Measurements from ENCODE around the gene CD4. TPM values are rescaled to one million over a fixed set of nuclear protein-coding genes. Genes with fewer than 3 reads are reported as not detected.
"Not testable (repeated sequence)": the region's sequence is repeated elsewhere in the genome, so short reads cannot be mapped to it uniquely, and the experiment has no call there.

Gene CD4
- total RNA-seq (2014; rRNA removed; shearing (Covaris generic)), result 0.34 and 1.3 TPM in 2 replicates

DNA sequence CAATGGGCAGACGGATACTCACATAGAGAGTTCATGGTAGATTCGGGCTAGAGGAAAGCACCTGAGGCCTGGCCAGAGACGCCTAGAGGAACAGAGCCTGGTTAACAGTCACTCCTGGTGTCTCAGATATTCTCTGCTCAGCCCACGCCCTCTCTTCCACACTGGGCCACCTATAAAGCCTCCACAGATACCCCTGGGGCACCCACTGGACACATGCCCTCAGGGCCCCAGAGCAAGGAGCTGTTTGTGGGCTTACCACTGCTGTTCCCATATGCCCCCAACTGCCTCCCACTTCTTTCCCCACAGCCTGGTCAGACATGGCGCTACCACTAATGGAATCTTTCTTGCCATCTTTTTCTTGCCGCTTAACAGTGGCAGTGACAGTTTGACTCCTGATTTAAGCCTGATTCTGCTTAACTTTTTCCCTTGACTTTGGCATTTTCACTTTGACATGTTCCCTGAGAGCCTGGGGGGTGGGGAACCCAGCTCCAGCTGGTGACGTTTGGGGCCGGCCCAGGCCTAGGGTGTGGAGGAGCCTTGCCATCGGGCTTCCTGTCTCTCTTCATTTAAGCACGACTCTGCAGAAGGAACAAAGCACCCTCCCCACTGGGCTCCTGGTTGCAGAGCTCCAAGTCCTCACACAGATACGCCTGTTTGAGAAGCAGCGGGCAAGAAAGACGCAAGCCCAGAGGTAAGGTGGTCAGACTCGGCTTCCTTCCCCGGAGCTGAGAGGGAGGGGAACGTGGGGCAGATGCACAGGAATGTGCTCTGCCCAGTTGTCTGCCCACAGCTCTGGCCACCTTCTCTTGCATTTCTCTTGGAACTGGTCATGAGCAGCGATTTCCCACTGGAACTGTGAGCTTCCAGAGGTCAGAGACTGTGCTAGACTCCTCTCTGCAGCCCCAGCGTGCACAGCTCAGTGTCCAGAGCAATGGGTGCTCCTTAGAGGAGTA lies at the start of gene CD4:
Gene CD4 (plus strand): TSS at position 557 of the 953 bp plus-strand sequence. CDS start 10,611 bp downstream, outside the sequence.
- no peak for DNase-seq (ENCODE audit: low spot score)
- in situ Hi-C loops (cut with HindIII; ENCODE audit: low sequenced_read_pairs), result no loop called here

DNA sequence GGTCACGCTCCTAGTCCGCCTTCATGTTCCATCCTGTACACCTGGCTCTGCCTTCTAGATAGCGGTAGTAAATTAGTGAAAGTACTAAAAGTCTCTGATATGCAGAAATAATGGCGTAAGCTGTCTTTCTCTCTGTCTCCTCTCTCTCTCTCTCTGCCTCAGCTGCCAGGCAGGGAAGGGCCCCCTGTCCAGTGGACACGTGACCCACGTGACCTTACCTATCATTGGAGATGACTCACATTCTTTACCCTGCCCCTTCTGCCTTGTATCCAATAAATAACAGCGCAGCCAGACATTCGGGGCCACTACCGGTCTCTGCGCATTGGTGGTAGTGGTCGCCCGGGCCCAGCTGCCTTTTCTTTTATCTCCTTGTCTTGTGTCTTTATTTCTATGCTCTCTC lies 47.2 kb upstream of the CD4 start:
- in situ Hi-C loops (cut with HindIII; ENCODE audit: low sequenced_read_pairs); DNase-seq (ENCODE audit: low spot score): not testable (repeated sequence)

DNA sequence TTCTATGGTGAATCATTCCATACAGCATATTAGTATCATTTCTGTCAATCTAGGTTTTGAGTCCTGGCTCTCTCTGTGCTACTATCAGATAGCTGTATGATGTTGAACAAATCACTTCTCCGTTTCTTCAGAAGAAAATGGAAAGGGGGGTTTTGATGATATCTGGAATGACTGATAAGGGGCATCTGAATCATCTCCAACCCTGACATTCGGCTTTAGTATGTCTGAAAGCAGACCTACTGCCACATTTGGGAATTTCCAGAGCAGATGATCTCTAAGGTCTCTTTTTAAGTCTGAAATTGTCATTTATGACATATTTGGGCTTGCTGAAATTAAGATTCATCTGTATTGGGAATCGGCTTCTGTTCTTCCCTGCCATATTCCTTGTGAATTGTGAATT lies 46.5 kb upstream of the CD4 start:
- DNase-seq (ENCODE audit: low spot score), result no peak
- in situ Hi-C loops (cut with HindIII; ENCODE audit: low sequenced_read_pairs), result no loop called here

DNA sequence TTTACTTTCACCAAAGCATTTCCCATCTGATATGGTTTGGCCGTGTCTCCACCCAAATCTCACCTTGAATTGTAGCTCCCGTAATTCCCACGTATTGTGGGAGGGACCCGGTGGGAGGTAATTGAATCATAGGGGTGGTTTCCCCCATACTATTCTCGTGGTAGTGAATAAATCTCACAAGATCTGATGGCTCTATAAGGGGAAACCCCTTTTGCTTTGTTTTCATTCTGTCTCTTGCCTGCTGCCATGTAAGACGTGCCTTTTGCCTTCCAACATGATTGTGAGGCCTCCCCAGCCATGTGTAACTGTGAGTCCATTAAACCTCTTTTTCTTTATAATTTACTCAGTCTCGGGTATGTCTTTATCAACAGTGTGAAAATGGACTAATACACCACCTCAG lies 46.0 kb upstream of the CD4 start:
- in situ Hi-C loops (cut with HindIII; ENCODE audit: low sequenced_read_pairs); DNase-seq (ENCODE audit: low spot score): not testable (repeated sequence)

DNA sequence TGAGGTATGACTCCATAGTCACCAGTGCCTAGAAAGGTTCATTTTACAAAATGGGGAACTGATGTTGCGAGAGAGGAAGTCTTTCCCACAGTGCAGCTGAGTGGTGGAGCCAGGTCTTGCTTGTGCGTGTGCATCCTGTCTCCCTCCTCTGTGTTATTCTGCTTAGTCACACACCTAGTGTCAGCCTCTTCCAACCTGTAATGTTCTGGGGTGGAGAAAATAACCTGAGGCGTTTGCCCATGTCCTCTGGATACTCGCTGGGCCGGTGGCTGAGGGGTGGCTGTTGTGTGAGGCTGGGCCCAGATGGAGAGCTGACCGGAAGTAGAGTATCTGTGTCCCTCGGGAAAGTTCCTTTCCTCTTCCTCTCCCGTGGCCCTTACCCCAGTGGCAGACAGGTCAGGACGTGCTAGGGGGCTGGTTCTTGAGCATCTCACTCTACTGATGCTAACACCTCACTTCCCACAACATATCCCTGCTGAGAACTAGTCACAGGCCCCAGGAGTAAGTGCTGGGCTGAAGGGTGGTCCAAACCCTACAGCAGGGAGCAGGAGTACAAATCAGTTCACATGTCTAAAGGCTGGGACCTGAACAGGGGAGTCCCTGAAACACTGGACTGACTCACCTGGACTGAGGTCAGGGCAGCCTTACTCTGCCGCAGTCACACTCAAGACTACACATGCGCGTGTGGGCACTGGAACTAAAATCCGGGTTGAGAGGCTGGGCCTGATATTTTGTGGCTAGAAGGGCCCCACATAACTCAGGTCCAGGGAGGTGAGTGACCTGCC lies 43.4 kb upstream of the CD4 start:
- no peak for DNase-seq (ENCODE audit: low spot score)
- in situ Hi-C loops (cut with HindIII; ENCODE audit: low sequenced_read_pairs), result no loop called here

DNA sequence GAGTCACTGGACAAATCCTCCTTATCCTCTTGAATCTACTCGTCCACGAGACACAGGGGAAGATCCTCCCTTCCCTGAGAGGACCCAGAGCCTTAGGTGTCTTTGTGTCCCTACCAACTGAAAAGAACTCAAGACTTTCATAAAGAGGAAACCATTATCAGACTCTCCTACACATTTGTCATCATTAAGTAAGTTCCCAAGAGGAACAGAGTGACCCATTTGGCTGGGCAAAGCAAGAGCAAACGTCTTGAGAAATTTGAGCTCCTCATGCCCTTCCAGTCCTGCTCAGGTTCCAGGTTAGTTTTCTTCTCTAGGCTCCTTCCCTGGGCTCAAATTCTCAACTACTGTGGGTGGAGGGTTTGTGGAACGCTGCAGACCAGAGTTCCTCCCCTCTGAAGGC lies 42.1 kb upstream of the CD4 start:
- DNase-seq (ENCODE audit: low spot score), result no peak
- in situ Hi-C loops (cut with HindIII; ENCODE audit: low sequenced_read_pairs), result no loop called here

DNA sequence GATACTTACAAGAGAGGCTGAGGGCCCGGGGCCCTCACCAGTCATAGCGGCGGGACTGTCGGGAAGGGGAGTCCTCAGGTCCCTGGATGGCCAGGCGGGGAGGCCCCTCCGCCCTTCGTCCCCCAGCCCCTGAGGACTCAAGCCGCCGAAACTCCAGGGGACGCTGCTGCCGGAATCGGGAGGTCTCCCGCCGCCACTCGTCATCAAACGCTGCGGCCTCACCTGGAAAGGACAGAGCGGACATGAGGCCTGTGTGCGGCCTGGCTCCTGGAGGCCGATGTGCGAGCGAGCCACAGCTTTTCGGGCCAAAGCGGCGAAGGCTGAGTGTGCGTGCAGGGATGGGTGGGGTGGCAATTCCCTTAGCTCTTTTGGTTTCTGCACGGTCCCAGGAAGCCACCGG lies 40.6 kb upstream of the CD4 start:
- in situ Hi-C loops (cut with HindIII; ENCODE audit: low sequenced_read_pairs), result no loop called here
- DNase-seq (ENCODE audit: low spot score), result no peak

DNA sequence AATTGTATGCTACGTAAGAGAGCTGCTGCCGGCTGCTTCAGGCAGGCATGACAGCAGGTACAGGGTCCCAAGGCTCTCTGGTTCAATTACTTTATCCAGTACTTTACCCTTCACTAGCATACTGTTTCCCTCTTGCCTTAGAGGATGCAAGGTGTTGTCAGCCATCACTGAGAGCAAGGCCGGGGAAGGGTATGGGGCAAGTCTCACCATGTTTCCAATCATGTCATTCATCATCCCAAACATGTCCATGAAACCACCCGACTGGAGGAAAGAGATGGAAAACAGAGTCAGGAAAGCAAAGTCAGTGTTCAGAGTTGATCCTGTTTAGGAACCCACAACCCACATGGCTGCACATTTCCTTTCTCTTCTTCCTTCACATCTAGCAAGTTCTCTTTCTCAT lies 38.8 kb upstream of the CD4 start:
- DNase-seq (ENCODE audit: low spot score), result no peak
- in situ Hi-C loops (cut with HindIII; ENCODE audit: low sequenced_read_pairs), result no loop called here

DNA sequence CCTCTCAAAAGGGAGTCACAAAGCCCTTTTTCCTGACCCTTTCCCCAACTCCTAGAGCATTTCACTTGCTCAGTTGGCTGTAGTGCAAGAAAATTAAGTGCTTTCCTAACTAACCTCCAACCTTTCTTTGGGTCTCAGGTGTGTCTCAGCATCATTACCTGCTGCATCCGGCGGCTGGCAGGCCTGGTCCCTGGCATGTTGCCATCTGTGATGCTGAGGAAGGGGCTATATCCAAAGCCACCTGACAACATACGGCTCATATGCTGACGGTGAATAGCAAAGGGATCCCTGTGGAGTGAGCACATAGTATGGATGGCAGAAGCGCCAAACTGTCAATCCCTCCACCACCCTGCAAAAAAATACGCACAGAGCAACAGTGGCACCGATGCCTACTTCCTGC lies 37.6 kb upstream of the CD4 start:
- DNase-seq (ENCODE audit: low spot score), result no peak
- in situ Hi-C loops (cut with HindIII; ENCODE audit: low sequenced_read_pairs), result no loop called here

DNA sequence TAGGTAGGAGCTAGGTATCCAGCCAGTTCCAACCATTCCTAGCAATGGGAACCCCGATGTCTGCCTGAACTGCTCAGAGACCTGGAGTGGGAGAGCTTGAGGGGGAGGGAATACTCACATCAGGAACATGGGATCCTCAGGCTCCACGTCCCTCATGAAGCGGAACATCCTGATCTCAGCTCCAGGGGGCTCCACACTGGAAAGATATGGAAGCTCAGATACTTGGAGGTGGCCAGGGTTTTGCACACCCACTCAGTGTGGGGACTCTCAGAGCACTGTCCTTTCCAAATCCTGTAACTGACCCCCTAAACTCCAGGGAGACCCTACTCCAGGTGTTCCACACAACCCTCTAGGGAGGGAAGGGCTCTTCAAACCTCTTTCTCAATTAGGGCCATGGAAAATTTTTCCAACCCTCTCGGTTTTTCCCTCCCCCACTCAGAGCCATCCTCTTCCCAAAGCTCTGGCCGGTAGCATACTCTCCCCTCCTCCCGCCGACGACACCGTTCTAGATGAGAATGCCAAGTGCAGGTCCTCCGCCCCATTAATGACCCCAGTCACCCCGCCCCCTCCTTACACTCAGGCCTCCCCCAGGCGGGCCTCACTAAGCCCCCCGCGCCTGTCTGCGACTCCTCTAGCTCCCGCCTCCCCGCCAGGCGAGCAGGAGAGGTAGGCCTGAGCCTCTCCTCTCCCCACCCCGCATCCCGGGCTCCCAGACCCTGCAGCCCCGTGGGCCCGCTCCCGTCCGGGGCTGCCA lies 37.0 kb upstream of the CD4 start:
- peak; percentile 45 for DNase-seq (ENCODE audit: low spot score)
- in situ Hi-C loops (cut with HindIII; ENCODE audit: low sequenced_read_pairs), result no loop called here

DNA sequence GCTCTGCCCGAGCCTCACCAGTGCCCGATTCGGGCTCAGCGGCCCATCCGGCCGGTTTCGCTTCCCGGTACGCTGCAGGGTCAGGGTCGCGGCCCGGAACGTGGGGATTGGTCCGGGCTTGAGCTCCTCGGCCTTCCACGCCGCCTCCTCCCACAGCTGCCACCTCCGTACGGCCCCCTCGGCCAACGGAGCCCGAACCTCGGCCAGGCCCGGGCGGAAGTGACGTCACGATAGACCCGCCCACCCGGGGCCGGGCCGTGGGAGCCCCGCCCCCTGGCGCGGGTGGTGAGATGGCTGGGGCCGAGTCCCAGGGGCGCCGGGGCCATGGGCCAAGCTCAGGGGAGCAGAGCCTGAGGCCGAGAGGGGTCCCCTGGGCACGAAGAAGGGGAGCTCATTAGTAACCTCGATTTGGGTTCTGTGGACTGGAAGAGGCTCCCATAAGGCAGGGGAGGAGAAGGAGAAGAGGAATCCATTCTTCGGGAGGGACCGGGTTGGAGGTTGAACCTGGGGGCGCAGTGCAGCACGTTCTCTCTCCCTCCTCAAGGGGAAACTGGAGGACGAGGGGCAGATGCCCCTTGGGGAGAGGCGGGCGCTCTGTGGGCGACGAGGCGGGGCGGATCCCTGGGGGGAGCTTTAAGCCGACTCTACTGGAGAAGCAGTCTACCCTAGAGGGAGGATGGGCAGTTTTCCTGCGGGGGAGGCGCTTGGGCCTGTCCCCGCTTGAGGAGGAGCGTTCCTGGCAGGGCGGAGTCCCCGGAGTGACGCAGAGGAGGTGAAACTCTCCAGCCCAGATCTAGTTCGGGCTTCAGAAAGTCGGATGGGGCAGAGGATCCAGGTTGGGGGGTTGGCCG lies 36.2 kb upstream of the CD4 start, which contains the start of gene MLF2:
Gene MLF2 (minus strand): TSS at position 221 of the 851 bp plus-strand sequence. CDS start 807 bp downstream, outside the sequence.
- in situ Hi-C loops (cut with HindIII; ENCODE audit: low sequenced_read_pairs), result no loop called here

DNA sequence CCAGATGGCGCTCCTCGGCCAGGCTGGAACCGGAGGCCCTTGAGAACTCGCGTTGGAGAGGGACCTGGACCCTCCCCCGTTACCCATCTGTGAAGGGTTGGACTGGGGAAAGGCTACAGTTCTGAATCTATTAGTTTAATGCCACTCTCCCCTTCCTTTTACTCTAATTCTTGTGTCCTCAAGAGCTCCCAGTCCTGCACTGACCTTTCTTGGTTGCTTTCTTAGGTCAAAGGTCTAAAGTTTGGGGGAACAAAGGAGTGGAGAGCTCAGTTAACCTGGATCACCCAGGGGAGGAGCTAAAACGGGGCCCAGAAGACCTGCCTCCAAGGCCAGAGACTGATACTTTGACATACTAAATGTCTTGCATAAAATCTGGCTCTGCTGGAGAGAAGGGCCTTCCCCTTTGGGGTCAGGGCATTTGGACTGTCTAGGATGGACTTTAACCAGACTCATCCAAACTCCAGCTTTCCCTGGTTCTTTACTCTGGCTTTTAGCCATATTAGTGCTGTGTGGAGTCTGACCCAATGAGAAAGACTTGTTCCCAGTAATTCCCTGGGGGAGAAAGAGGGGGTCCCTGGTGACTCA lies 35.5 kb upstream of the CD4 start:
- DNase-seq (ENCODE audit: low spot score), result no peak
- in situ Hi-C loops (cut with HindIII; ENCODE audit: low sequenced_read_pairs), result no loop called here

More for the DNA sequence above, 36.2 kb upstream of the CD4 start, which contains the start of gene MLF2:
- peak; percentile 99 for DNase-seq (ENCODE audit: low spot score)

DNA sequence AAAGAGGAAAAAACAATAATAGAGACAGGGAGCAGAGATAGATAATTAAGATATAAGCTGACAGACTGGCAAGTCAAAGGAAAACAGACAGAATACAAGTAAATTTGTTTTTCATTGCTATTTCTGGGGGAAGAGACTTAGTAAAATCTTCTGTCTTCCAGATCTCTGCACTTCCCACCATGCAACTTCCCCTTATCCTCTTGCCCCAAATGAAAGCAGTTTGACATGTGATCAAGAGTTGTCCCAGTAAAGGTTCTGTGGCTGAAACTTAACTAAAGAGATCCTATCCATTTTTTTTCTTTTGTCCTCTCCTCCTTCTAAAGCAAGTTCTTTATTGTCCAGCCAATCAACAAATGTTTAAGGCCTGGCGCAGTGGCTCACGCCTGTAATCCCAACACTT lies 34.9 kb upstream of the CD4 start:
- in situ Hi-C loops (cut with HindIII; ENCODE audit: low sequenced_read_pairs), result no loop called here
- no peak for DNase-seq (ENCODE audit: low spot score)

DNA sequence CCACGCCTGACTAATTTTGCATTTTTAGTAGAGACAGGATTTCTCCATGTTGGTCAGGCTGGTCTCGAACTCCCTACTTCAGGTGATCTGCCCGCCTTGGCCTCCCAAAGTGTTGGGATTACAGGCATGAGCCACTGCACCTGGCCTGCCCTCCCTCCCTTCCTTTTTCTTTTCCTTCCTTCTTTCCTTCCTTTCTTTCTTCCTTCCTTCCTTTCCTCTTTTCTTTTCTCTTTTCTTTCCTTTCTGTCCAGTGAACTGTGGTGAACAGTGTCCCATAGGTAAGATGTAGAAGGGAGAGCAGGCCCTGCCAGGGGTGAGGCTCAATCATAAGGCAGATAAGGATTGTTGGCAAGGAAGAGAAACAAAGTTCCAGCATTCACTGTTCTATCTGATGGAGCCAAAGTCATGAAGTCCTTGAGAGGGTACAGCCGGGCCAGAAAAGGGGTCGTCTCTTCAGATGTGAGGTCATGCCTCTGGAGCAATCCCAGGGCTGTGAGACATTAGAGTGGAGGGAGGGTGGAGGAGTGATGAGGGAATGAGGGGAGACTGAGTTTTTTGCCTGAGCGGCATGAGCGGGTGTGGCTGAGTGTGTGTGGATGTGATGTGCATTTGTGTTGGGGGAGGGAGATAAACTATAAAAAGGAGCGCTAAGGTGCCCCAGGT lies 32.2 kb upstream of the CD4 start:
- in situ Hi-C loops (cut with HindIII; ENCODE audit: low sequenced_read_pairs), result no loop called here
- no peak for DNase-seq (ENCODE audit: low spot score)

DNA sequence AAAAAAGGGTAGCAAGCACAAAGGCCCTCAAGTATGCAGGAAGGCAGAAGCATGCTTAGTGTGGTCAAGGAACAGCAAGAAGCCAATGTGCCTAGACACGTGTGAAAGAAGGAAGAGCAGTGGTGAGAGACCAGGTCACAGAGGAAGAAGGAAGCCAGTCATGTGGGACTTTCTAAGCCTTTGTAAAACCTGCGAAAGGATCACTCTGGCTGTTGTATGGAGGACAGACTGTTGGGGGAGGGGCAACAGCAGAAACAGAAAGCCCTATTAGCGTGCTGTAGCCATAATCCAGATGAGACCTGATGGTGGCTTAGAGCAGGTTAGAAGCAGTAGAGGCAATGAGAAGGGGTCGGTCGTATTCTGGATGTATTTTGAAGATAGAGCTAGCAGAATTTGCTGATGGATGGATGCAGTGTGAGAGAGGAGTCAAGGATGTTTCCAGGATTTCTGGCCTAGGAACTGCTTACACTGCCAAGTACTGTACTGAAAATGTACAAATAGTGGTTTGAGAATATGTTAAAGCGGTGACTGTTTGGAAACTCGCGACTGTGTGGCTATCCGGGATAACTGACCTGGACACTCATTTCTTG lies 30.7 kb upstream of the CD4 start:
- no peak for DNase-seq (ENCODE audit: low spot score)
- in situ Hi-C loops (cut with HindIII; ENCODE audit: low sequenced_read_pairs), result no loop called here

DNA sequence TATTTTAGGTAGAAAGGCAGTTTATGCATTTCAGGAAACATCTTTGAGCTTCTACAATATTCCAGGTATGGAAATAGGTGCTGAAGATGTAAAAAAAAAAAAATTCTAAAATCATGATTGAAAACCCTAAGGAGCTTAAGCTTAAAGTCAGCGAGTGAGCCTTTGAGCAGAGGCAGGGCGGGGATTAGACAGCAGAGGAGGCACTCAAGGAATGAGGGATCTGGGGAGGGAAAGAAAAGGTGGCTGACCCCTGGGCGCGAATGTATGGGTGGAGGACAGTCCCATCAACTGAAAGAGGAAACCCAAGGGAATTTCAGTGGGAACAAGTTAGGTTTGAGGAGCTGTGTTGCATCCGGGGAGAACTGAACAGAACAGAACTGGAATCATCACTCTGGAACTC lies 29.6 kb upstream of the CD4 start:
- in situ Hi-C loops (cut with HindIII; ENCODE audit: low sequenced_read_pairs), result no loop called here
- no peak for DNase-seq (ENCODE audit: low spot score)

DNA sequence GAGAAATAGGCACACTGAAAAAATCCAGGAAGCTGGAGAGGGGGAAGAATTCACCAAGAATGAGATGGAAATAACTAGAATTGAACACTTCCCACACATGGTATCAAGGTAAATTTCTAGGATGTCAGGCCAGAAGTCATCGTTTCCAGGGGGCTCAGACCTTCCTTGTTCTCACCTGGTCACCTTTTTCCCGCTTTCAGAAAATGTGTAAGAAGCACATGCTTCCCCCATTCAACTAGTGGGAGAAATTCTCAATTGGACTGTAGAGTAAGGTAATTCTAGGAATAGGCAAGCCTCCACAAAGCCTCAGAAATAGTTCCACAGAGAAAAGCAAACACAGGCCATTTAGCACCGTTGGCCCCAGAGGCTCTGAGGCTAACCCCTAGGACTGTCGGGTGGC lies 25.9 kb upstream of the CD4 start:
- DNase-seq (ENCODE audit: low spot score), result no peak
- in situ Hi-C loops (cut with HindIII; ENCODE audit: low sequenced_read_pairs), result no loop called here
